Adrenal gland (tissue), 12 donors: ENCODE measurements around the gene CCNY. TPM values are rescaled to one million over a fixed set of nuclear protein-coding genes. Genes with fewer than 3 reads are reported as not detected.

Experiments
- DNase-seq, 7 donors: peaks; one replicate each; pipeline ENCODE4 v3.0.0-alpha.2; 2019 to 2020
- H3K27ac ChIP-seq, 5 donors: fragments of 200-600 bp; sonication (generic) in 4 of 5; 1 replicate in 3 of 5; 2 replicates in 2 of 5; pipeline versions ENCODE4 v1.5.1 to v1.8.0; 2016 to 2020; ENCODE audit warnings: mild to moderate bottlenecking in 1 of 5
- H3K27me3 ChIP-seq: fragments of 200-600 bp; 2 replicates; pipeline ENCODE4 v1.8.0; 2021
- H3K36me3 ChIP-seq, 2 donors: fragments of 200-600 bp; replicated peaks in 1 of 2; 1 replicate in 1 of 2; 2 replicates in 1 of 2; pipeline versions ENCODE4 v1.5.1 to v1.8.0; 2018 to 2022
- H3K4me1 ChIP-seq, 2 donors: fragments of 200-600 bp; replicated peaks in 1 of 2; 1 replicate in 1 of 2; 2 replicates in 1 of 2; pipeline versions ENCODE4 v1.5.1 to v1.8.0; 2018 to 2021
- H3K4me3 ChIP-seq, 4 donors: fragments of 200-600 bp; sonication (generic) in 3 of 4; one replicate each; pipeline ENCODE4 v1.5.1; 2016 to 2018
- H3K9me3 ChIP-seq, 3 donors: fragments of 200-600 bp; sonication (generic) in 1 of 3; replicated peaks in 1 of 3; 1 replicate in 2 of 3; 2 replicates in 1 of 3; pipeline versions ENCODE4 v1.5.1 to v1.8.0; 2016 to 2021
- POLR2A ChIP-seq, 2 donors: fragments of 450-650 bp; IDR thresholded peaks; one replicate each; pipeline ENCODE4 v1.6.1; 2017; ENCODE audit warnings: antibody characterized with exemption in 2 of 2, mild to moderate bottlenecking in 2 of 2, moderate library complexity in 1 of 2
- WGBS, 4 donors: extraction: QIAGEN DNeasy Blood & Tissue Kit in 2 of 4; methylation state at CpG; one replicate each; pipeline versions ENCODE4 v1.1.5 to v1.1.7; 2013 to 2017; 5-methylcytosine and 5-hydroxymethylcytosine counted together
- intact Hi-C, 2 donors: fragments of 100-400 bp; cut with DNase I; formaldehyde crosslinking; loops; one replicate each; pipeline versions ENCODE4 v1.14.1 to v1.15.0; 2022 to 2023
- polyA plus RNA-seq, 3 donors: library from polyadenylated mRNA; stranded (reverse); fragments of 200-250 nt in 2 of 3; fragments of 350-450 nt in 1 of 3; fragmentation: Illumina TruSeq in 1 of 3; extraction: RNeasy Lipid Tissue Mini Kit (QIAGEN cat#74804) in 1 of 3; gene quantifications; one replicate each; pipeline ENCODE4 v1.2.3, GENCODE V29; 2013 to 2014
- total RNA-seq, 9 donors: library from RNA; depleted of rRNA in 4 of 9; stranded (reverse); fragments of >200 nt in 4 of 9; fragments of 120-200 nt in 1 of 9; fragmentation: NEBNext Ultra II Directional in 1 of 9; extraction: Animal tissue kit (Norgen Biotek cat#: 25700) in 1 of 9; gene quantifications; one replicate each; pipeline versions ENCODE4 v1.1.0 to v1.2.4, GENCODE V29; 2013 to 2023
- TF ChIP-seq, protein P1 (sequence below), 6 experiments: fragments of 450-650 bp in 4 of 6; fragments of 200-600 bp in 2 of 6; sonication (generic) in 1 of 6; IDR thresholded peaks; 1 replicate in 5 of 6; 2 replicates in 1 of 6; pipeline versions ENCODE4 v1.5.1 to v1.8.0; 2016 to 2021; ENCODE audit warnings: antibody characterized with exemption in 6 of 6, mild to moderate bottlenecking in 2 of 6, moderate library complexity in 1 of 6
- donor health status: healthy with polysubstance abuse.
- donor health status: Bipolar disorder and iron deficiency.
- donor health status: DM: yes; HTN: yes; CAD: no.
- donor health status: DM: no; HTN: no; CAD: no.
- donor health status: DM: no; HTN: no; CAD: no.
- donor health status: DM: yes; HTN: yes; CAD: no.

Gene CCNY
- total and polyA plus RNA-seq, 12 donors: 18.3 to 87.0 (median 45.2) TPM

DNA sequence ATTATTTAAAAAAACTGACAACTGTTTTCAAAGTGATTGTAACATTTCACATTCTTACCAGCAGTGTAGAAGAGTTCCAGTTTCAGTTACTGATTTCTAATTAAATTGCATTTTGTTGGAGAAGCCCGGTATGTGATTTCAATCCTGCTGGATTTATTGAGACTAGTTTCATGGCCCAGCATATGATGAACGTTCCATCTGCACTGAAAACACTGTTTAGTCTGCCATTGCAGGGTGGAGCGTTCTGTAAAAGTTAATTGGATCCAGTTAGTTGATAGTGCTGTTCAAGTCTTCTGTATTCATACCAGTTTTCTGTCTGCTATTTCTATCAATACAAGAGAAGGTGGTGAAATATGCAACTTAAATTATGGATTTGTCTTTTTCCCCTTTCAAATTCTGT, 37.3 kb upstream of the CCNY start:
- Histone ChIP-seq H3K36me3 (no peaks in the 10 kb centered on the region), H3K4me3 (no peak overlapping the region), H3K9me3 (no peaks in the 10 kb centered on the region), H3K4me1 (no peaks in the 10 kb centered on the region), H3K27ac (no peak overlapping the region), H3K27me3 (peaks cover 4% of the 10 kb centered on the region)
- intact Hi-C loops: no loop called here
- 58 to 66% (median 61%) methylated on average over 3 of the region's 3 CpGs for WGBS, 4 donors
- DNase-seq: no peak
- TF ChIP-seq, protein P1, sequence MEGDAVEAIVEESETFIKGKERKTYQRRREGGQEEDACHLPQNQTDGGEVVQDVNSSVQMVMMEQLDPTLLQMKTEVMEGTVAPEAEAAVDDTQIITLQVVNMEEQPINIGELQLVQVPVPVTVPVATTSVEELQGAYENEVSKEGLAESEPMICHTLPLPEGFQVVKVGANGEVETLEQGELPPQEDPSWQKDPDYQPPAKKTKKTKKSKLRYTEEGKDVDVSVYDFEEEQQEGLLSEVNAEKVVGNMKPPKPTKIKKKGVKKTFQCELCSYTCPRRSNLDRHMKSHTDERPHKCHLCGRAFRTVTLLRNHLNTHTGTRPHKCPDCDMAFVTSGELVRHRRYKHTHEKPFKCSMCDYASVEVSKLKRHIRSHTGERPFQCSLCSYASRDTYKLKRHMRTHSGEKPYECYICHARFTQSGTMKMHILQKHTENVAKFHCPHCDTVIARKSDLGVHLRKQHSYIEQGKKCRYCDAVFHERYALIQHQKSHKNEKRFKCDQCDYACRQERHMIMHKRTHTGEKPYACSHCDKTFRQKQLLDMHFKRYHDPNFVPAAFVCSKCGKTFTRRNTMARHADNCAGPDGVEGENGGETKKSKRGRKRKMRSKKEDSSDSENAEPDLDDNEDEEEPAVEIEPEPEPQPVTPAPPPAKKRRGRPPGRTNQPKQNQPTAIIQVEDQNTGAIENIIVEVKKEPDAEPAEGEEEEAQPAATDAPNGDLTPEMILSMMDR (IDR thresholded peaks at IDR 0.05): no peak
- TF ChIP-seq POLR2A (IDR thresholded peaks at IDR 0.05): no peak

DNA sequence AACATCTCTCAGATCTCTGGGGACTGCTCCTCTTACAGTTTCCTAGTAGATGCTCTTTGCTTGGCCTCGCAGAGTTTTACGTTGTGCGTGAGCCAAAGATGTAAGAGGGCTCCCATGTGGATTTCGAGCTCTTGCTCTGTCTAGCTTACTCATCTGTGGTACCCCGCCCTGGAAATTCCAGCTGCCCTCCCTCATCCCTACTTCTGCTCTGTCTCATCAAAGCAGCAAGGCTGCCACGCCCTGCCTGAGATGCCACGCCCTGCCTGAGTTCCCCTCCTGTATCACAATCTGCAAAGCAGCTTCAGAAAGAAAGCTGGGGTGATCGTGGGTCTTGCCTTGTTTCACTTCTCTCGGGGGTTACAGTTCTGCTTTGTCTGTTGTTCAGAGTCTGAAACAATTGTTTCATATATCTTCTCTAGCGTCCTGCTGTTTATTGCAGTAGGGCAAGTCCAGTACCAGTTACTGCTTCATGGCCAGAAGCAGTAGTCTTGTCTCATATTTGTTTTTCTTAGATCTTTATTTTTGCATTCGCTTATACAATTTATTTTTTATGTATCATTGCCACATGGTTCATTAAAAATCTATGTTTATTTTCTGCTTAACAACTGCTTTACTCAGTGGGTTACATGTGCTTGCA, 36.1 kb upstream of the CCNY start:
- WGBS, 4 donors: 64 to 81% (median 68%) methylated on average over 11 of the region's 11 CpGs
- Histone ChIP-seq H3K27me3 (peaks cover 4% of the 10 kb centered on the region), H3K27ac (no peak overlapping the region), H3K4me3 (no peak overlapping the region), H3K36me3 (no peaks in the 10 kb centered on the region), H3K4me1 (no peaks in the 10 kb centered on the region), H3K9me3 (no peaks in the 10 kb centered on the region)
- no peak for DNase-seq
- TF ChIP-seq POLR2A (IDR thresholded peaks at IDR 0.05): no peak
- TF ChIP-seq, protein P1 (IDR thresholded peaks at IDR 0.05): no peak
- intact Hi-C loops: no loop called here

DNA sequence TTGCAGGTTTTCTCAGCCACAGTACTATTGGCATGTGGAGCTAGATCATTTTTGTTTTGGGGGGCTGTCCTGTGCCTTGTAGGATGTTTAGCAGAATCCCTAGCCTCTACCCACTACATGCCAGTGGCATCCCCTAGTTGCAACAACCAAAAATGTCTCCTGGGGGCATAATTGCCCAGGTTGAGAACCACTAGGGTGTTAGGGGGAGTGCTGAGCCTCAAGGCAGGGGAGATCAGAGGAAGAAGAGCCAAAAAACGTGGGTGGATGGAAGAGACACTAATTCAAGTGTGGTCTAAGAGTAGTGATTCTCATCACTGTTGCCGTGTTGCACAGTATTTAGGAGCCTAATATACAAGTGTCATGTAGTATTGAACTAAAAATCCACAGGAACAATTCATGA, 31.7 kb upstream of the CCNY start:
- Histone ChIP-seq H3K36me3 (no peaks in the 10 kb centered on the region), H3K27ac (no peak overlapping the region), H3K9me3 (no peaks in the 10 kb centered on the region), H3K4me1 (no peaks in the 10 kb centered on the region), H3K4me3 (no peak overlapping the region), H3K27me3 (peaks cover 4% of the 10 kb centered on the region)
- DNase-seq: no peak
- TF ChIP-seq, protein P1 (IDR thresholded peaks at IDR 0.05): no peak
- no peak for TF ChIP-seq POLR2A (IDR thresholded peaks at IDR 0.05)
- WGBS, 4 donors: 44 to 56% (median 49%) methylated on average over 2 of the region's 2 CpGs
- intact Hi-C loops: no loop called here

DNA sequence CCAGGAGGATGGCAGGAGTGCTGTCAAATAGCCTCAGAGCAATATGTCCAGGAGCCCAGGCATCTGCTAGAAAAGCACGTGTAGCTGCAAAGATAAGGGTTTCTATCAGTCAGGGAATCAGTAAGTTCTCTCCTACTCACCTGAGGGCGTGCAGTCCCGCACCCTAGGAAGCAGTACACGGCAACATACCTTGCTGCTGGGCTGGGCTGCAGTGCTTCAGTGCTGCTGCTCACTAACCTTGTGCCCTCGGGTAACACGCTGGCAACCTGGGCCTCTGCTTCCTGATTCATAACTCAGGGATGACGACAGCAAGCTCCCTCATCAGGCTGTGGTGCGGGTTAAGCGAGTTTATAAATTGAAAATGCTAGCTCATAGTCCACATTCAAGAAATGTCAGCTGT, 29.5 kb upstream of the CCNY start:
- H3K36me3 ChIP-seq: no peaks in the 10 kb centered on the region
- no peak overlapping the region for H3K4me3 ChIP-seq
- intact Hi-C loops: no loop called here
- H3K27me3 ChIP-seq: no peaks in the 10 kb centered on the region
- no peak overlapping the region for H3K27ac ChIP-seq
- H3K9me3 ChIP-seq: no peaks in the 10 kb centered on the region
- TF ChIP-seq, protein P1 (IDR thresholded peaks at IDR 0.05): no peak
- TF ChIP-seq POLR2A (IDR thresholded peaks at IDR 0.05): no peak
- no peaks in the 10 kb centered on the region for H3K4me1 ChIP-seq
- 36 to 56% (median 45%) methylated on average over 6 to 9 of the region's 9 CpGs for WGBS, 4 donors
- peak in 4 of 7 donors; percentile 16 to 71 (median 35) for DNase-seq
